ENCODE data around the gene FARP2.
"Not testable (repeated sequence)": the region's sequence is repeated elsewhere in the genome, so short reads cannot be mapped to it uniquely, and the experiment has no call there.

FARP2 gene, protein sequence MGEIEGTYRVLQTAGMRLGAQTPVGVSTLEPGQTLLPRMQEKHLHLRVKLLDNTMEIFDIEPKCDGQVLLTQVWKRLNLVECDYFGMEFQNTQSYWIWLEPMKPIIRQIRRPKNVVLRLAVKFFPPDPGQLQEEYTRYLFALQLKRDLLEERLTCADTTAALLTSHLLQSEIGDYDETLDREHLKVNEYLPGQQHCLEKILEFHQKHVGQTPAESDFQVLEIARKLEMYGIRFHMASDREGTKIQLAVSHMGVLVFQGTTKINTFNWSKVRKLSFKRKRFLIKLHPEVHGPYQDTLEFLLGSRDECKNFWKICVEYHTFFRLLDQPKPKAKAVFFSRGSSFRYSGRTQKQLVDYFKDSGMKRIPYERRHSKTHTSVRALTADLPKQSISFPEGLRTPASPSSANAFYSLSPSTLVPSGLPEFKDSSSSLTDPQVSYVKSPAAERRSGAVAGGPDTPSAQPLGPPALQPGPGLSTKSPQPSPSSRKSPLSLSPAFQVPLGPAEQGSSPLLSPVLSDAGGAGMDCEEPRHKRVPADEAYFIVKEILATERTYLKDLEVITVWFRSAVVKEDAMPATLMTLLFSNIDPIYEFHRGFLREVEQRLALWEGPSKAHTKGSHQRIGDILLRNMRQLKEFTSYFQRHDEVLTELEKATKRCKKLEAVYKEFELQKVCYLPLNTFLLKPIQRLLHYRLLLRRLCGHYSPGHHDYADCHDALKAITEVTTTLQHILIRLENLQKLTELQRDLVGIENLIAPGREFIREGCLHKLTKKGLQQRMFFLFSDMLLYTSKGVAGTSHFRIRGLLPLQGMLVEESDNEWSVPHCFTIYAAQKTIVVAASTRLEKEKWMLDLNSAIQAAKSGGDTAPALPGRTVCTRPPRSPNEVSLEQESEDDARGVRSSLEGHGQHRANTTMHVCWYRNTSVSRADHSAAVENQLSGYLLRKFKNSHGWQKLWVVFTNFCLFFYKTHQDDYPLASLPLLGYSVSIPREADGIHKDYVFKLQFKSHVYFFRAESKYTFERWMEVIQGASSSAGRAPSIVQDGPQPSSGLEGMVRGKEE
- total RNA-seq: 26.3 reads per million, percentile 53 among the genes with 10 or more reads in this experiment

DNA sequence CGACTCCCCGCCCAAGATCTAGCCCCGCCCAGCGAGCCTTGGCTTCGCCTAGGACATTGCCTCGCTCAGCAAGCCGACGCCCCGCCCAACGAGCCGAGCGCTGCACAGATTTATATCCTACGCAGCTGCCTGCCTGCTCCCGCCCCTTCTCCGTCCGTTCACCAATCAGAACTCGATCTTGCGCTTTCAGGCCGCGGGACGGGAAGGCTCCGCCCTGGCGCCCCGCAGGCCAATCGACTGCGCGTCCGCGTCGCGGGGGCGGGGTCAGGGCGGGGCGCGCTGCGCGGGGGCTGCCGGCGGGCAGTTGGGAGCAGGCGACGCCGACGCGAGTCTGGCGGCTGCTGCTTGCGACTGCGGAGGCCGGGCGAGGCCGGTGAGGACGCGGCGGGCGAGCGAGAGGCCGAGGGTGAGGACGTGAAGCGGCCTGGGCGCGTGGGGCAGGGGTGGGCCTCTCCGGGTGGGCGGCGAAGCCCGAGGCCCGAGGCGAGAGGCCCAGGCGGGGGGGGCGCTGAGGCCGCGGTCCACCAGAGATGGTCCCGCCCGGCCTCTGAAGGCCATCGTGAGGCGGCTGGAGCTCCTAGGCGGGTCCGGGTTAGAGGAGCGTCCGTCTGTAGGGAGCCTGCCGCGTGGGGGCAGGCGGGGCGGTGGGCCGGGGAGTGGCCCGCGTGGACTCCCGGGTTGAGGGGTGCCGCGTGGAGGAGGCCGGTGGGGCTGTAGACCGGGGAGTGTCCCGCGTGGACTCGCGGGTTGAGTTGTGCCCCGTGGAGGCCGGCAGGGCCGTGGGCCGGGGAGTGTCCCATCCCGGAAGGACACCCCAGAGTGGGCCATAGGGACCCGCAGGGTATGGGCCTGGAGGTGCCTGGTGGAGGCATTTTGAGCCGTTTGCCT, at the start of gene FARP2:
Gene FARP2 (plus strand): TSS at position 303 of the 888 bp plus-strand sequence. CDS start 16,823 bp downstream, outside the sequence.
- peak; percentile 94 for DNase-seq

DNA sequence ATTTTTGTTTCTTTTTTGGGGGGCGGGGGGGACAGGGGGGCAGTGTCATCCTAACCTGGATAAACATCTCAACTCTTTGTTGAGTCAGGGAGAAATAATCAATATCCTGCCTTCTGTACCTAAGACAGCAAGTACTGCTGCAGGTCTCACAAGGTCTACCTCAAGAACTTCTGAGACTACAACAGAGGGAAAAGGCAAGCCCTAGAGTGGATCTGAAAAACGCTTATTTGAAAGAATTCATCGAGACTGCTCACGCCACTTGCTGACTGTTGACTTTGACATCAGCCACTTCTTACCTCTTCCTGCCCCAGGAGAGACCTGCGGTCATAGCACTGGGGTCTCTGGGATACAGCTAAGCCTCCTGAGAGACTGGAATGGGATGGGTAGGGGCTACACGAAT, 49.0 kb upstream of the FARP2 start:
- no peak for DNase-seq

DNA sequence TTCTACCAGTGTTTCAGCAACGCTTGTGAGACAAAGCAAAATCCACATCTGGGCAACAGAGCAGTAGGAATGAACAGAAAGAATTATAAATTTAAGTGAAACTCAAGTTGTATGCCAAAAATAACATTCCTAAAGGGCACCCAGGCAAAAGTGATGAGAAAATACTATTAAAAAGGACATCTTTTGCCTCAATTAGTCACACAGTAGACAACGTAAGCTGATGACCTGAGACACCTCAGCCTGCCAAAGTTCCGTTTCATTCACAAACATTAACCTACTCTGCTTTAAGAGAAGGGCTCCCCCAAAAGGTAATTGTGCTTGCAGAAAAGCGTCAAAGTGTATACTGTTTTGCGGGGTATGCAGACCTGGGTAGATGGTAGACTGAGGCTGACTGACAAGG, 47.8 kb upstream of the FARP2 start:
- no peak for DNase-seq

DNA sequence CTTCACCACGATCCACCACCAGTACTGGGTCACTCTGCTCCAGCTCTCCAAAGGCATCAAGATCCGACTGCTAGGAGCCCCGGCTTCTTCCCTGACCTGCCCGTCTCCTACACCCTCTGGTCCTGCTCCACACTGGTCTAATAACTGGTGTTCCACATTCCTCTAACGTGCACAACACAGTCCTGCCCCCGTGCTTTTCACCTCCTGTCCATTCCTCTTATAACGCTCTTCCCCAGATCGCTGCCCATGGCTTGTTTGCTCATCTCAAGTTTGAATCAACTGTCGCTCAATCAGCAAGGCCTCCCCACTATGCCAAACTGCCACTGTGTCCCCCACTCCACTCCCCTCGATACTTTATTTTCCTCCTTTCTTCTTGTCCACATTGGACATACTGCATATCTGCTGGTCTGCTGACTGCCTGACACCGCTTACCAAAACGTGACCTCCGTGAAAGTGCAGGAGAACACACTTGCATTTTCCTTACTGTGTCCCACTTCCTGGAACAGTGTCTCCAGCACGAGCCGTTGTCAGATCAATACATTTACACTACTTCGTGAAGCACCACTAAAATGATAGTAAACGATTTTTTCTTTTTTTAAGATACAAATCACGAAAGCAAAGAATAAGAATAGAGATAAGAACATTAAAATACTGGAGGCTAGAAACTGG, 47.1 kb upstream of the FARP2 start:
- no peak for DNase-seq

DNA sequence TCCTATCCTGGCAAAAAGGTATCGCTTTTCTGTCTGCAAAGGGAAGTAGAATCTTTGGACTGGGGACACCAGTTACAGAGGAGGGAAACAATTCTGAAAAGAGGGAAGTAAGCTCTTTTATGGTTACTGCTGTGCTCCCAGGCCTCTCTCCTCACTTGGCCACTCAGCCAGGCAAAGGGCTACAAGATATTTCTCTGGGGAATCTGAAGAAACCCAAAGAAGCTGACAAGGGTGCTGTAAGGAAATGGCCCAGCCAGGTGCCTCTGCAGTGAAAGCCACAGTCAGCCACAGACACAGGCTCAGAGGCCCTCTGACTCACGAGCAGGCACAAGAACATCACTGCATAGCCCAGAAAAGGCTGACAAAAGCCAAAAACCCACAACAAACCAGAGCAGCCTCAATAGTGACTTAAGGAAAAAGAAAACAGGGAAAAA, 46.4 kb upstream of the FARP2 start:
- DNase-seq: peak; percentile 42

DNA sequence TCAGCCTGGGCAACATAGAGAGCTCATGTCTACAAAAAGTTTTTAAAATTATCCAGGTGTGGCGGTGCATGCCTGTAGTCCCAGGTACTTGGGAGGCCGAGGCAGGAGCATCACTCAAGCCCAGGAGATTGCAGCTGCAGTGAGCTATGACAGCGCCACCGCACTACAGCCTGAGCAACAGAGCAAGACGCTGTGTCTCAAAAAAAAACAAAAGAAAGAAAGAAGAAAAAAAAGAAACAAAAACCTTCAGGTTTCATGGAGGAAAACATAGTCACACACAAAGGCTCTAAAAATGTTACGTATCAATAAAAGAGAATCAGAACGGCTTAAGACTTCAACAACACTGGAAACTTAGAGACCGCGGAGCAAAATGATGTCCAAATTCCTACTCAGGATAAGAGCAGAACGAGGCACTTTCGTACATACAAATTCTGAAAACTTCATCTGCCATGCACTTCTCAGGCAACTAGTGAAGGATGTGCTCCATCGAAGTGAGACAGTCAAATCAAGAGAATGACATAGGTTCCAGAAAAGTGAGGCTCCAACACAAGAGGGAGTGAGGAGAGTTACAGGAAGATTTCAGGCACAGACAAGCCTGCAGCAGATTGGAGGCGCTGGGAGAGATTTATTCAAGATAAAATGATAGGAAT, 45.0 kb upstream of the FARP2 start:
- DNase-seq: no peak

DNA sequence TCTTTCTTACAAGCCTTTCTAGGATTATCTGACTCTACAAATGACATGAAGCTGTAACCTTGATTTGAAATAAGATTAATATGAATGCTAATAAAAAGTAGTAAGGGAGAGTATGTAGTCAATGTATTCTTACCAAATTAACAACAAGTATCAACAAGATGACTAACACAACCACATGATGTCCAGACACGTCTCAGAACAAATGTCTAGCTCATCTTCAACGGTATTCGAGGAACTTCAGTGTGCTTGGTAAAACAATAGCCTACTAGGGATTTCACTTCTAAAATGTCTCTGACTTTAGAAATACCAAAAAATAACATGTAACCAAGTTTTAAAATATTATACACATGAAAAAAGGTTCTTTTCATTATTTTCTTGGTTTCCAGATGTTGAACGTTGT, 44.0 kb upstream of the FARP2 start:
- no peak for DNase-seq

DNA sequence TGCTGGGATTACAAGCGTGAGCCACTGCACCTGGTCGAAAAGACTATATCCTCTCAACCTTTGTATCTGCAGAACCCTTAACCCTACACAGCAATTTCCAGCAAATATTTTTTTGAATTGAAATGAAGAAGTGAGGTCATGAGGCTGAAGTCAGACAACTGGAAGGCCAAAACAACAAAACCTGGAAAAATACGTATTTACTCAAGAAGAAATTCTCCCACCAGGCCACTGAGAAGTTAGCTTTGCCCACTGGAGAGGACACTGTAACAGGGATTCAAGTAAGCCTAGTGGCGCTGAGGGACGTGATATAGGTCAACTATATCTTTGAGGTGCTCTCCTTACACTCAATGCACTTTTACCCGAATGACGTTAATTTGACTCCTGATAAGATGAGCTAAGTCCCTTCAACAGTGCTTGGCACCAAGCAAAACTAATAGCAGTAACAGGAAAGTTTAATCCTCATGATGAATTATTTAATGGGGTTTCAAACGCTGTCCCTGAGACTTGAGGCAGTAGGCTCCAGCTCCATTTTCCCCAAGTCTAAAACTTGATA, 42.5 kb upstream of the FARP2 start:
- no peak for DNase-seq

DNA sequence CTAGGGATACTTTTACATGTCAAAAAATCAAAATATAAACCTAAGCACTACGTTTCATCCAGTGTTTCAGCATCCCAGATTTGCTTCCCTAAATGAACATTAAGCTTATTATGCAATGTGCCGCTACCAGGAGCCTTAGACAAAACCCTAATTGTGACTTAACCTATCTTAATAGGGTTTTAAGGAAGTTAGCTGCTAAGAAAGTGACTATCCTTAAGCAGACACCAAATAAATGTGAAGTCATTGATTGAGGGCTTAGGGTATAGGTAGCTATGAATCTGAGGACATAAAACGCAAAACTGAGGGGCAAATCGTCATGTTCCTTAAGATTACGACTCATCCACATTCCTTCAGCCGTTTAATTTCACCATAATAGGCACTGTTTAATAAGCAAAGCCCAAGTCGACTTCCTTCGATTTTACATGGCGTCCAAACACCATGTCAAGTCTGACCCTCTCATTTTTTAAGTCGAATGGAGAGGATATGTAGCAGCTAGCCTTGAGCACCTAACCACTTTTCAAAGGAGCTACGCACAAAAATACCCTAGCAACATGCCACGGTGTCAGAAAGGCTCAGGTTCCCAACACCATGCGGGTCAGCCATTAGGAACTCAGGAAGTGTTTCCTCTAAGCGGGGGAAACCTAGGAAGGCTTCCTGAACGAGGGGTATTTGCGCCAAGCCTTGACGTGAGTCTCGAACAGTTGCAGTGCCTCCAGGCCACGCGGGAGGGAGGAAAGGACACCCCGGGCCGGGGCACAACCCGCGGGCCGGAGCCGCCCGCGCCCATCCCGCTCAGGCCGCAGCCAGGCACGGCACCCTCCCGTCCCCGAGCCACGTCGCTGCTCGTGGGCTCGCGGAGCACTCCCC, 41.6 kb upstream of the FARP2 start:
- no peak for DNase-seq

DNA sequence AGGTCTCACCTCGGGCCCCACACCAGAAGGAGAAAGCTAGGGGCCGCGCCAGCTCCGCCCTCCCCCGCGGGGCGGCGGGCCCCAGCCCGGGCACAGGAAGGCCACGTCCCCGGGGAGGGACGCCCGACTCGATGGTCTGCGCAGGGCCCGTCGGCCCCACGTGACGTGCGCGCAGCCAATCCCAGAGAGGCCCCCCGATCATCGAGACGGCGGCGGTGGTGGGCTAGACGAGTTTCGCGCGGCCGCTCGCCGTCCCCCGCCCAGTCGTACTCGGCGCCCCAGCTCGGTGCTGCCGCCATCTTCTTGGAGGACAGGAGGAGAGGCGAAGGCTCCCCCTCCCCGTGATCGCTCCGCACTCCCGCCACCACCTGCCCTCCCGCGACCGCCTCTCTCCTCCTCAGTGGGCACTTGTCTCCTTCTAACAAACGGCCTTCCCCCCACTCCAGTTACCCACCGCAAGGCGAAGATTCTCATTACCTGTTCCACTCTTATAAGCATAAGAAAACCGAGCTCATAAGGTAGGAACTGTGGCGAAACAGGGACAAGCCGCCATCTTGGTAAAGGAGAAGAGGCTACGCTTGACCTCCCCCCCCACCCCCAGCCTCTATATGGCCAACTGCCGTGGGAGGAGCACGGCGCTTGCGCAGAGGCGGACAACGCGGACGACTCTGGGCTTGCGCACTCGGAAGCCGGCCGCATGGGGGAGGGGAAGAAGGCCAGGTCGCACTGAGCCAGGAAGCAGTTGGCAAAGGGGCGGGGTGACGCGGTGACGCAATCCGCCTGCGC, 40.8 kb upstream of the FARP2 start, which contains the start of gene HDLBP:
Gene HDLBP (minus strand): TSS at position 580 of the 786 bp plus-strand sequence. CDS start 48,803 bp downstream, outside the sequence.
- DNase-seq: peak; percentile 100

DNA sequence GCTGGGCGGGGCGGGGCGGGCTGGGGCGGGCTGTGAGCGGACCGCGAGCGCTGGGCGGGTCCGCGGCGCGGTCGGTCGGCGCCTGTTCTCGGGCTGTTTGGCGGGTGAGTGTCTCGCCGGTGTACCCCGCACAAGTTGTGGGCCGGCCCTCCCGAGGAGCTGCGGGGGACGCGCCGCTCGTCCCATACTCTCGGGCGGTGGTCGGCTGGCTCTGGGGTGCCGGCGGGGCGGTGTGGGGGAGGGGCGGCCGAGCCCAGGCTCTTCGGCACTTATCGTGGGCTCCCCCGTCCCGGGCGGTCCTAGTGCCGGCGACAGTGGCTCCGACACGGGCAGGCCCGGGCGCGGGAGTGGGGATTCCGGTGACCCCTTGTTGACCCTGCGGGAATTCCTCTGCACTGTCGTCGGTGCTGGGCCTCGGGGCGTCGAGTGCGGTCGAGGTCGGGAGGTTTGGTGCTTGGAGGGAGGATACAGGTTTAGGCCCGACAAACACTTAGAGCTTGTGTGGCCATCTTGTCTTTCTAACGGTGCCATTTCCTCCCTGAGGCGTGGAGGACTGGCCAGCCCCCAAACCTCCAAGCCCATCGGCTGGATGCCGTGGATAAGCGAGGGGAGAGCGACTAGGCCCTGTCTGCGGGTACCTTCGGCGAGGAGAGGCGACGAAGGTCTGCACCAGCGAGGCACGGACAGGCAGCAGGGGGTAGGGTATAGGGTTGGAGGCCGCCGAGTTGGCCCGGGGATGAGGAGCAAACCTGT, 40.0 kb upstream of the FARP2 start, which contains the start of gene SEPTIN2:
Gene SEPTIN2 (plus strand): TSS at position 47 of the 753 bp plus-strand sequence. CDS start 8,308 bp downstream, outside the sequence.
- DNase-seq: peak; percentile 69

DNA sequence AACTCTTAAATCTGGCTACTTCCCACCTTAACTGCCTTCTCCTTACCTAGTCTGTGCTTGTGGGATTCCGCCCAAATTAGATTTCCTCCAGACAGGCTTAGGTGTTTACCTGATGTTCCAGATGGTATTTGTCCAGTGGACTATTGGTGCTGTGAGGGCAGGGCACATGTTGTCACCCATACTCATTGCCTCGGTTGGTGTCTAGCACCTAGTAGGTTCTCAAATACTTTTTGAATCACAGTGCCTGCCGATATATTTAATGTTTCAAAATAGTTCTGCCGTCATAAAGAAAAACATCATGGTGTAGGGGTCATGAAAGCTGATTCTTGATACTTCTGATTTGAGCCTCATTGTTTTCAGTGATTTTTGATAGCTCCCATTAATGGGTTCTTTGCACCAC, 39.3 kb upstream of the FARP2 start:
- no peak for DNase-seq

DNA sequence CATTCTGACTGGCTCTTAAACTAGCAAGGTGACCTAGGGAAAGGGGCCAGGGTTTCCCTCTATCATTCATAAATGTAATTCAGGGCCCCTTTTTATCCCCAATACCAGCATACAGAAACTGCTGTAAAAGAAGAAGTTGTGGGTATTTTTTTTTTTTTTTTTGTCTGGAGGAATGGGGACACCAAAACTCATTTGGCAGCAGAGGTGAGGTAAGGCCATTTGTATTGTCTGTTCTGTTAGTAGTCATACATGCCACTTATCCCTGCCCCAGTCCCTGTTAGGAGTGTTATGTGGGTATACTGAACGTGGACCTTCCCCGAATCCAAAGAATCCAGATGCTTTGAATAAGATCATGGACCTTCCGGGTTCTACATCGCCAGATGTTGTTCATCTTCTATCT, 38.7 kb upstream of the FARP2 start:
- DNase-seq: no peak

DNA sequence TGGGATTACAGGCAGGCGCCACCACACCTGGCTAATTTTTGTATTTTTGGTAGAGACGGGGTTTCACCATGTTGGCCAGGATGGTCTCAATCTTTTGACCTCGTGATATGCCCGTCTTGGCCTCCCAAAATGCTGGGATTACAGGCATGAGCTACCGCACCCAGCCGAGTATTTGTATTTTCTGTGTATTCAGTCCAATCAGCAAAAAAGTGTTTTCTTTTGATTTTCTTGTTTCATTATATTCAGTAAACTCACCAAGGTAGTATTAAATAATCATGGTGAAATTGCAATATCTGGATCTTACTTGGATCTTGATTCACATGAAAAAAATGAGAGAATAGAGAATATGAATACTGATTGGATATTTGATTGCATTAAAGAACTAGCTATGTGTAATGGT, 37.3 kb upstream of the FARP2 start:
- not testable (repeated sequence) for DNase-seq

DNA sequence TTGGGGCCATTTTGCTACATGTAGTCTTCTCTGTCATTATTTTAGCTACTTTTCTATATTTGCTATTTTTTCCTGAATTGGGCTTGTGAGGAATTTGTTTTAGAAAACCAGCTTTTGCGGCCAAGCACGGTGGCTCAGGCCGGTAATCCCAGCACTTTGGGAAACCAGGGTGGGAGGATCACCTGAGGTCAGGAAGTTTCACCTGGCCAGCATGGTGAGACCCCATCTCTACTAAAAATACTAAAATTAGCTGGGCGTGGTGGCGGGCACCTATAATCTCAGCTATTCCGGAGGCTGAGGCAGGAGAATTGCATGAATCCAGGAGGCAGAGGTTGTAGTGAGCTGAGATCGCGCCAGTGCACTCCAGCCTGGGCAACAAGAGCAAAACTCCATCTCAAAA, 35.7 kb upstream of the FARP2 start:
- no peak for DNase-seq

DNA sequence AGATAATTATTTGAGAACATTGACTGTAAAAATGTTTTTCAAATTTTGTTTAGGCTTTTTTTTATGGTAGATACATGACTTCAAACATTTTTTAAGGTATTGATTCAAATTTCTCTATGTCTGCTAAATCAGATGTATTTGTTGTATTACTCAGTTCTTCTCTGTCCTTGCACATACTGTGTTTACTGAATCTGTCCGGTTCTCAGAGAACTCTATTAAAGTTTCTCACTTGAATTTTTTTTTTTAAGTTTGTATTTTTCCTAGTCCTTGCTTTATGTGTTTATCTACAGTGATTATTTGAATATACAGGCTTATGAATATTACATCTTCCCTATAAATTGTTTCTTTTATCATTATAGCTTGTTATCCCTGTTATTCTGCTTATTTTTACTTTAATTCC, 35.1 kb upstream of the FARP2 start:
- DNase-seq: no peak

DNA sequence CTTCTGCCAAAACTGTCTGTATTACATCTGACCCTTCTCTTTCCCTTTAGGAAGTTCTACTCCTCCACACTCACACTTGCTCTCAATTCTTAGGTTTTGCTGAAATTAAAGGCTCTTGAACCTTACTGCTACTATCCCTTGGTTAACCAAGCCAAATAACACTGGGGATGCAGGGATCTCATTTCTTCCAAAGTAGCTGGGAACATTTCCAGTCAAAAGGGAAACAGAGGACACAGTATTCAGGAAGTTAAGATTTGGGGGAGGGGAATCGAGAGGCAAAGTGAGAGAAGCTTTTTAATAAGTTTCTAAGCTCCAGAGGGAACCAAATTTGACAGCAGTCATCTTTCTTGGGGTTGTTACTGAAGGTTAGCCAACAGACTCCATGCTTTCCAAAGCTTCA, 34.2 kb upstream of the FARP2 start:
- no peak for DNase-seq

DNA sequence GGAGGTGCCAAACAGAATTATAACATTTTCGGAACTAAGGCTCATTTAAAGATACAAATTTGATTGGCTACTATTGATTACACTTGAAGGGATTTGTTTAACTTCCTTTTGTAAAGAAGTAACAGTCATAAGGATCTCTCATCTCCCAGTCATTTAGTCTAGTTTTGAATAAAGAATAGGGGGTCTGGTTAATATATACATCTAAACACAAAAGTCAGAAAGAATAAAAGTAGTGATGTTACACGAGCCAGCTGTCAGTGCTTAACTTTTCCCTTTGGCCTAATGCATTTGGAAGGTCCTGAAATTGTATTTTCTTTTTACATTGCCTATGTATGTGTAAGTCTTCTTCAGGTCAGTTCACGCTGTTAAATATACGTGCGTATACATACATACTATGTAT, 32.3 kb upstream of the FARP2 start:
- DNase-seq: no peak
